ENCODE measurements around the gene SETD7. TPM values are rescaled to one million over a fixed set of nuclear protein-coding genes. Genes with fewer than 3 reads are reported as not detected.

Gene SETD7
- total RNA-seq, 1 experiment from 2014 or later, result 23.0 TPM

- H3K9me3 ChIP-seq, result no peaks in the 10 kb centered on the region
- no peaks in the 10 kb centered on the region for H3K36me3 ChIP-seq
- no peak overlapping the region for H3K4me3 ChIP-seq
- DNase-seq, result no peak
- H3K27me3 ChIP-seq, result no peaks in the 10 kb centered on the region
Measured at GRCh38 chr4:139584013-139584412, 28.0 kb upstream of the SETD7 start.

- Histone ChIP-seq H3K36me3 (no peaks in the 10 kb centered on the region), H3K27me3 (no peaks in the 10 kb centered on the region), H3K4me3 (no peak overlapping the region), H3K9me3 (no peaks in the 10 kb centered on the region)
- no peak for DNase-seq
Measured at GRCh38 chr4:139582044-139582443, 26.0 kb upstream of the SETD7 start.

- Histone ChIP-seq H3K36me3 (no peaks in the 10 kb centered on the region), H3K9me3 (no peaks in the 10 kb centered on the region), H3K4me3 (no peak overlapping the region), H3K27me3 (no peaks in the 10 kb centered on the region)
- no peak for DNase-seq
Measured at GRCh38 chr4:139581096-139581495, 25.1 kb upstream of the SETD7 start.

- Histone ChIP-seq H3K36me3 (no peaks in the 10 kb centered on the region), H3K27me3 (no peaks in the 10 kb centered on the region), H3K9me3 (no peaks in the 10 kb centered on the region), H3K4me3 (no peak overlapping the region)
- no peak for DNase-seq
Measured at GRCh38 chr4:139576219-139576618, 20.2 kb upstream of the SETD7 start.

- Histone ChIP-seq H3K9me3 (no peaks in the 10 kb centered on the region), H3K27me3 (no peaks in the 10 kb centered on the region), H3K4me3 (no peak overlapping the region), H3K36me3 (no peaks in the 10 kb centered on the region)
- DNase-seq, result no peak
Measured at GRCh38 chr4:139575072-139575471, 19.1 kb upstream of the SETD7 start.

GRCh38 chr4:139574641-139575040 is 18.6 kb upstream of the SETD7 start:
- DNase-seq, result no peak
- no peaks in the 10 kb centered on the region for H3K36me3 ChIP-seq
- H3K9me3 ChIP-seq, result no peaks in the 10 kb centered on the region
- no peak overlapping the region for H3K4me3 ChIP-seq
- no peaks in the 10 kb centered on the region for H3K27me3 ChIP-seq

- Histone ChIP-seq H3K9me3 (no peaks in the 10 kb centered on the region), H3K27me3 (no peaks in the 10 kb centered on the region), H3K4me3 (no peak overlapping the region), H3K36me3 (no peaks in the 10 kb centered on the region)
- no peak for DNase-seq
Measured at GRCh38 chr4:139568206-139568955, 12.4 kb upstream of the SETD7 start.

GRCh38 chr4:139567159-139567870 is 11.3 kb upstream of the SETD7 start:
- Histone ChIP-seq H3K9me3 (no peaks in the 10 kb centered on the region), H3K36me3 (no peaks in the 10 kb centered on the region), H3K4me3 (no peak overlapping the region), H3K27me3 (no peaks in the 10 kb centered on the region)
- DNase-seq, result no peak

GRCh38 chr4:139564502-139564901 is 8.5 kb upstream of the SETD7 start:
- Histone ChIP-seq H3K27me3 (no peaks in the 10 kb centered on the region), H3K4me3 (no peak overlapping the region), H3K36me3 (no peaks in the 10 kb centered on the region), H3K9me3 (no peaks in the 10 kb centered on the region)
- no peak for DNase-seq

- no peaks in the 10 kb centered on the region for H3K36me3 ChIP-seq
- DNase-seq, result no peak
- no peaks in the 10 kb centered on the region for H3K27me3 ChIP-seq
- H3K4me3 ChIP-seq, result no peak overlapping the region
- H3K9me3 ChIP-seq, result no peaks in the 10 kb centered on the region
Measured at GRCh38 chr4:139563515-139563914, 7.5 kb upstream of the SETD7 start.

GRCh38 chr4:139562839-139563238 is 6.8 kb upstream of the SETD7 start:
- Histone ChIP-seq H3K36me3 (no peaks in the 10 kb centered on the region), H3K4me3 (no peak overlapping the region), H3K9me3 (no peaks in the 10 kb centered on the region), H3K27me3 (no peaks in the 10 kb centered on the region)
- DNase-seq, result no peak

GRCh38 chr4:139562067-139562684 is 6.2 kb upstream of the SETD7 start:
- Histone ChIP-seq H3K27me3 (no peaks in the 10 kb centered on the region), H3K4me3 (no peak overlapping the region)
- DNase-seq, result no peak

GRCh38 chr4:139560406-139561104 is 4.5 kb upstream of the SETD7 start:
- Histone ChIP-seq H3K36me3 (no peaks in the 10 kb centered on the region), H3K4me3 (no peak overlapping the region), H3K9me3 (no peaks in the 10 kb centered on the region), H3K27me3 (no peaks in the 10 kb centered on the region)
- no peak for DNase-seq

More at GRCh38 chr4:139562067-139562684, 6.2 kb upstream of the SETD7 start:
- Histone ChIP-seq H3K9me3 (no peaks in the 10 kb centered on the region), H3K36me3 (no peaks in the 10 kb centered on the region)

- Histone ChIP-seq H3K4me3 (no peak overlapping the region), H3K36me3 (no peaks in the 10 kb centered on the region), H3K27me3 (no peaks in the 10 kb centered on the region), H3K9me3 (no peaks in the 10 kb centered on the region)
- no peak for DNase-seq
Measured at GRCh38 chr4:139559687-139560086, 3.7 kb upstream of the SETD7 start.

- Histone ChIP-seq H3K36me3 (no peaks in the 10 kb centered on the region), H3K9me3 (no peaks in the 10 kb centered on the region), H3K27me3 (no peaks in the 10 kb centered on the region), H3K4me3 (no peak overlapping the region)
- no peak for DNase-seq
Measured at GRCh38 chr4:139559089-139559479, 3.1 kb upstream of the SETD7 start.

GRCh38 chr4:139558235-139559088 is 2.4 kb upstream of the SETD7 start:
- Histone ChIP-seq H3K4me3 (no peak overlapping the region), H3K27me3 (no peaks in the 10 kb centered on the region), H3K36me3 (no peaks in the 10 kb centered on the region), H3K9me3 (no peaks in the 10 kb centered on the region)
- DNase-seq, result no peak
